Osteocyte (in vitro differentiated cells): ENCODE measurements around the gene FAM89A. TPM values are rescaled to one million over a fixed set of nuclear protein-coding genes. Genes with fewer than 3 reads are reported as not detected.
"Not testable (repeated sequence)": the region's sequence is repeated elsewhere in the genome, so short reads cannot be mapped to it uniquely, and the experiment has no call there.

Experiments used
- DNase-seq: peaks from one replicate; pipeline ENCODE4 v3.0.0; 2021; ENCODE audit warnings: mixed read lengths; ENCODE audit not compliant: unreplicated experiment; ENCODE audit errors: extremely low spot score
- H3K27ac Mint-ChIP-seq: one replicate; pipeline ENCODE4 v1.8.0; 2021; ENCODE audit warnings: mild to moderate bottlenecking, mixed read lengths; ENCODE audit not compliant: unreplicated experiment
- H3K27me3 Mint-ChIP-seq: one replicate; pipeline ENCODE4 v1.8.0; 2021; ENCODE audit warnings: mixed read lengths; ENCODE audit not compliant: unreplicated experiment
- H3K36me3 Mint-ChIP-seq: one replicate; pipeline ENCODE4 v1.8.0; 2021; ENCODE audit warnings: mixed read lengths; ENCODE audit not compliant: unreplicated experiment
- H3K4me1 Mint-ChIP-seq: one replicate; pipeline ENCODE4 v1.8.0; 2021; ENCODE audit warnings: mixed read lengths; ENCODE audit not compliant: unreplicated experiment
- H3K4me3 Mint-ChIP-seq: one replicate; pipeline ENCODE4 v1.8.0; 2021; ENCODE audit warnings: mild to moderate bottlenecking, moderate library complexity, mixed read lengths; ENCODE audit not compliant: unreplicated experiment
- H3K9me3 Mint-ChIP-seq: one replicate; pipeline ENCODE4 v1.8.0; 2021; ENCODE audit warnings: mixed read lengths; ENCODE audit not compliant: unreplicated experiment
- CTCF ChIP-seq: fragments of 200-600 bp; sonication (generic); IDR thresholded peaks from 2 replicates; pipeline ENCODE4 v1.5.0; 2021; ENCODE audit warnings: antibody characterized with exemption, mild to moderate bottlenecking, moderate library complexity
- total RNA-seq: library from RNA; stranded (reverse); gene quantifications from 2 replicates; pipeline ENCODE4 v1.2.1, GENCODE V29; 2021

Gene FAM89A
- total RNA-seq, 1 donor from 2014 or later, result 14.8 TPM

- Mint-ChIP-seq H3K27me3 (no peaks in the 10 kb centered on the region), H3K4me3 (no peak overlapping the region), H3K9me3 (no peaks in the 10 kb centered on the region), H3K4me1 (peaks cover 17% of the 10 kb centered on the region), H3K27ac (no peak overlapping the region), H3K36me3 (peaks cover 3% of the 10 kb centered on the region)
- no peak for TF ChIP-seq CTCF
- no peak for DNase-seq
These were observed 4.3 kb downstream of the FAM89A start for GRCh38 chr1:231035799-231036198.

- Mint-ChIP-seq H3K4me3 (no peak overlapping the region), H3K36me3 (peaks cover 3% of the 10 kb centered on the region), H3K27me3 (no peaks in the 10 kb centered on the region), H3K4me1 (peaks cover 9% of the 10 kb centered on the region), H3K9me3 (no peaks in the 10 kb centered on the region), H3K27ac (no peak overlapping the region)
- no peak for DNase-seq
- no peak for TF ChIP-seq CTCF
These were observed 7.1 kb downstream of the FAM89A start for GRCh38 chr1:231032963-231033362.

- Mint-ChIP-seq H3K27ac (no peak overlapping the region), H3K27me3 (no peaks in the 10 kb centered on the region), H3K9me3 (no peaks in the 10 kb centered on the region), H3K4me1 (peaks cover 6% of the 10 kb centered on the region), H3K4me3 (no peak overlapping the region), H3K36me3 (peaks cover 4% of the 10 kb centered on the region)
- no peak for TF ChIP-seq CTCF
- DNase-seq, result no peak
These were observed 10.2 kb downstream of the FAM89A start for GRCh38 chr1:231029841-231030240.

GRCh38 chr1:231029247-231029646, 10.8 kb downstream of the FAM89A start:
- H3K36me3 Mint-ChIP-seq, H3K27me3 Mint-ChIP-seq, DNase-seq, H3K4me1 Mint-ChIP-seq, H3K4me3 Mint-ChIP-seq, H3K9me3 Mint-ChIP-seq, H3K27ac Mint-ChIP-seq: not testable (repeated sequence)

- TF ChIP-seq CTCF, result no peak
- H3K27ac Mint-ChIP-seq, result no peak overlapping the region
- no peak for DNase-seq
- peaks cover 6% of the 10 kb centered on the region for H3K4me1 Mint-ChIP-seq
- no peak overlapping the region for H3K4me3 Mint-ChIP-seq
- H3K9me3 Mint-ChIP-seq, result no peaks in the 10 kb centered on the region
- H3K36me3 Mint-ChIP-seq, result peaks cover 4% of the 10 kb centered on the region
- no peaks in the 10 kb centered on the region for H3K27me3 Mint-ChIP-seq
These were observed 11.4 kb downstream of the FAM89A start for GRCh38 chr1:231028682-231029081.

GRCh38 chr1:231027971-231028370, 12.1 kb downstream of the FAM89A start:
- Mint-ChIP-seq H3K27me3 (no peaks in the 10 kb centered on the region), H3K4me1 (peaks cover 5% of the 10 kb centered on the region), H3K4me3 (no peak overlapping the region), H3K27ac (no peak overlapping the region), H3K36me3 (peaks cover 3% of the 10 kb centered on the region), H3K9me3 (no peaks in the 10 kb centered on the region)
- no peak for DNase-seq
- TF ChIP-seq CTCF, result no peak
